HL-60 (cell line): ENCODE data around the gene NRXN3.

Experiments
- CTCF ChIP-seq: IDR thresholded peaks from one replicate; pipeline ENCODE4 v1.5.1; 2011; ENCODE audit warnings: low read length, control low read depth, inconsistent platforms; ENCODE audit not compliant: insufficient read depth
- POLR2AphosphoS5 ChIP-seq: IDR thresholded peaks from 2 replicates; pipeline ENCODE4 v1.6.1; 2012; ENCODE audit warnings: low read depth

GRCh38 chr14:78450669-78451318, 280.6 kb downstream of the NRXN3 start:
- TF ChIP-seq CTCF = no peak
- TF ChIP-seq POLR2AphosphoS5 = no peak
